Ishikawa (cell line): Measurements from ENCODE around the gene LRRC56.

ENCODE experiments used
- CEBPB ChIP-seq: IDR thresholded peaks from 2 replicates; pipeline ENCODE4 v1.6.1; 2012
- CREB1 ChIP-seq: IDR thresholded peaks from 2 replicates; pipeline ENCODE4 v1.6.1; 2012; ENCODE audit warnings: low read depth
- EGR1 ChIP-seq: IDR thresholded peaks from 2 replicates; pipeline ENCODE4 v1.6.1; 2012
- EP300 ChIP-seq: IDR thresholded peaks from 2 replicates; pipeline ENCODE4 v1.6.1; 2012; ENCODE audit warnings: borderline replicate concordance
- FOXM1 ChIP-seq: IDR thresholded peaks from 2 replicates; pipeline ENCODE4 v1.6.1; 2012; ENCODE audit warnings: low read depth, borderline replicate concordance
- NFIC ChIP-seq: IDR thresholded peaks from 2 replicates; pipeline ENCODE4 v1.6.1; 2012
- RAD21 ChIP-seq: IDR thresholded peaks from 2 replicates; pipeline ENCODE4 v1.6.1; 2012; ENCODE audit warnings: low read depth
- TAF1 ChIP-seq: IDR thresholded peaks from 2 replicates; pipeline ENCODE4 v1.6.1; 2012; ENCODE audit warnings: low read depth, mild to moderate bottlenecking
- YY1 ChIP-seq: IDR thresholded peaks from 2 replicates; pipeline ENCODE4 v1.6.1; 2012; ENCODE audit warnings: low read depth
- TF ChIP-seq, protein P1 (sequence below): IDR thresholded peaks from 2 replicates; pipeline ENCODE4 v1.6.1; 2012
- TF ChIP-seq, protein P2 (sequence below): IDR thresholded peaks from 2 replicates; pipeline ENCODE4 v1.6.1; 2012; ENCODE audit warnings: low read depth, mild to moderate bottlenecking

DNA sequence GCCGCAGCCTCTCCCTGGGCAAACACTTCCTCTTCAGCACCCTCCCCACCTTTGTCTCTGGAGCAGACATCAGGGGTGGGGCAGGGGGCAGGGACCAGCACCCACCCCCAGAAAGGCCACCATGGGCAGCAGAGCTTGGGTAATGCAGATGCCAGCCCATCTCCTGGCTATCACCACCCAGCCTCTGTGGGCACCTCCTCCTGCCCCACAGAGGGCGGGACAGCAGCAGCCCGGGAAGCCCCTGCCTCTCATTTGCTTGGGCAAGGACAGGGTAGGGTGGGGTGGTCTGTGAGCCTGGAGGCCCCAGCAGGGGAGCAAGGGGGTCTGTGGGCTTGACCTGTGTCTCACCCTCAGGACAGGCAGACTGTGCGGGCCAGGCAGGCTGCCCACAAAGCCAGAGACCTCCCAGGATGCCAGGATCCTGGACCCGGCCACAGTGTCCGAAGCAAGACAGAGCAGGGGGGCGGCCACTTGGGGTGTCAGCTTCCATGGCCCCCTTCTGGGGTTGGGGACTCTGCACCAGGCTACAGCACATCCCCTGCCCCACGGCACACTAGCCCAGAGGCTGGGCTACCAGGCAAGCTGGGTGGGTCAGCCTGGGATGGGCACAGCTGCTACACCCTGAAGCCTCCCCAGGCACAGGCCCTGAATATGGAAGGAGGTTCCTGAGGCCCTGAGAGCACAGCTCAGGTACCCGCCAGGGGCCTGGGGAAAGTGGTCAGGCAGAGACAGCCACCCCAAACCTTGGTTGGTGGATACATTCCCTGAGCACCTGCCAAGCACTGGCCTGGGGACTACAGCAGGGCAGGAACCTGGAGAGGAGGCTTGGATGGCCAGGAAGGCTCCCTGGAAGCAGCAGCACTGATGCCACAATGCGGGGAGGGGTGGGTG is 34.8 kb upstream of the LRRC56 start:
- no peak for TF ChIP-seq TAF1
- no peak for TF ChIP-seq FOXM1
- TF ChIP-seq, protein P1, sequence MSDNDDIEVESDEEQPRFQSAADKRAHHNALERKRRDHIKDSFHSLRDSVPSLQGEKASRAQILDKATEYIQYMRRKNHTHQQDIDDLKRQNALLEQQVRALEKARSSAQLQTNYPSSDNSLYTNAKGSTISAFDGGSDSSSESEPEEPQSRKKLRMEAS, result no peak
- TF ChIP-seq, protein P2, sequence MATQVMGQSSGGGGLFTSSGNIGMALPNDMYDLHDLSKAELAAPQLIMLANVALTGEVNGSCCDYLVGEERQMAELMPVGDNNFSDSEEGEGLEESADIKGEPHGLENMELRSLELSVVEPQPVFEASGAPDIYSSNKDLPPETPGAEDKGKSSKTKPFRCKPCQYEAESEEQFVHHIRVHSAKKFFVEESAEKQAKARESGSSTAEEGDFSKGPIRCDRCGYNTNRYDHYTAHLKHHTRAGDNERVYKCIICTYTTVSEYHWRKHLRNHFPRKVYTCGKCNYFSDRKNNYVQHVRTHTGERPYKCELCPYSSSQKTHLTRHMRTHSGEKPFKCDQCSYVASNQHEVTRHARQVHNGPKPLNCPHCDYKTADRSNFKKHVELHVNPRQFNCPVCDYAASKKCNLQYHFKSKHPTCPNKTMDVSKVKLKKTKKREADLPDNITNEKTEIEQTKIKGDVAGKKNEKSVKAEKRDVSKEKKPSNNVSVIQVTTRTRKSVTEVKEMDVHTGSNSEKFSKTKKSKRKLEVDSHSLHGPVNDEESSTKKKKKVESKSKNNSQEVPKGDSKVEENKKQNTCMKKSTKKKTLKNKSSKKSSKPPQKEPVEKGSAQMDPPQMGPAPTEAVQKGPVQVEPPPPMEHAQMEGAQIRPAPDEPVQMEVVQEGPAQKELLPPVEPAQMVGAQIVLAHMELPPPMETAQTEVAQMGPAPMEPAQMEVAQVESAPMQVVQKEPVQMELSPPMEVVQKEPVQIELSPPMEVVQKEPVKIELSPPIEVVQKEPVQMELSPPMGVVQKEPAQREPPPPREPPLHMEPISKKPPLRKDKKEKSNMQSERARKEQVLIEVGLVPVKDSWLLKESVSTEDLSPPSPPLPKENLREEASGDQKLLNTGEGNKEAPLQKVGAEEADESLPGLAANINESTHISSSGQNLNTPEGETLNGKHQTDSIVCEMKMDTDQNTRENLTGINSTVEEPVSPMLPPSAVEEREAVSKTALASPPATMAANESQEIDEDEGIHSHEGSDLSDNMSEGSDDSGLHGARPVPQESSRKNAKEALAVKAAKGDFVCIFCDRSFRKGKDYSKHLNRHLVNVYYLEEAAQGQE, result no peak
- TF ChIP-seq YY1, result no peak
- TF ChIP-seq RAD21, result no peak
- TF ChIP-seq EP300, result no peak
- no peak for TF ChIP-seq CEBPB
- TF ChIP-seq EGR1, result no peak
- no peak for TF ChIP-seq CREB1
- TF ChIP-seq NFIC, result no peak
